GM23248 (cell line): Measurements from ENCODE around the gene KCTD19.

Source experiments
- EZH2 ChIP-seq: fragments of 200-600 bp; sonication (generic); IDR thresholded peaks from 2 replicates; pipeline ENCODE4 v1.6.1; 2018; ENCODE audit warnings: antibody characterized with exemption, mild to moderate bottlenecking; ENCODE audit not compliant: insufficient read depth, poor library complexity, severe bottlenecking
- EZH2phosphoT487 ChIP-seq: fragments of 200-600 bp; sonication (generic); IDR thresholded peaks from 2 replicates; pipeline ENCODE4 v1.6.1; 2018; ENCODE audit warnings: antibody characterized with exemption, moderate library complexity, mild to moderate bottlenecking, low read depth; ENCODE audit not compliant: insufficient read depth

- TF ChIP-seq EZH2phosphoT487 = no peak
- no peak for TF ChIP-seq EZH2
Measured at GRCh38 chr16:67270931-67271338, 55.6 kb downstream of the KCTD19 start.
